HepG2 (cell line): Measurements from ENCODE around the gene STARD10. TPM values are rescaled to one million over a fixed set of nuclear protein-coding genes. Genes with fewer than 3 reads are reported as not detected.

ENCODE experiments used
- ATAC-seq: fragments of 200-7000 bp; cut with Tn5 transposase; 3 replicates; pipeline ENCODE4 v1.9.1; 2020; ENCODE audit warnings: mild to moderate bottlenecking, moderate library complexity
- BruUV-seq: library from RNA; stranded (reverse); fragments of 400-500 nt; replicated peaks from 2 replicates; lab custom pipeline; 2021; lab: Mats Ljungman, UMichigan
- CTCF ChIA-PET: fragments of 300-600 bp; formaldehyde crosslinking; extraction: SDS; loops from one replicate; lab custom pipeline; 2021; ENCODE audit warnings: low total read pairs, inconsistent platforms, low intra/inter-chr PET ratio; lab: Yijun Ruan, JAX
- POLR2A ChIA-PET: fragments of 350-600 bp; sonication (Branson Sonifier 250); formaldehyde crosslinking; loops from one replicate; lab custom pipeline; 2020; ENCODE audit warnings: antibody characterized with exemption, inconsistent platforms; lab: Yijun Ruan, JAX
- DNase-seq: peaks from one replicate; pipeline ENCODE4 v3.0.0-alpha.2; 2015; ENCODE audit warnings: low spot score
- FAIRE-seq: peaks from 3 replicates; lab custom pipeline; 2011; peaks lifted over from hg19 to GRCh38; lab: Jason Lieb, UNC
- H2AFZ ChIP-seq: one replicate; pipeline ENCODE4 v1.6.1; 2011; ENCODE audit warnings: low read length, inconsistent platforms
- H3K27ac ChIP-seq: fragments of 300-600 bp; 3 replicates; pipeline ENCODE4 v1.8.0; 2011; ENCODE audit warnings: mixed run types, mild to moderate bottlenecking, mixed read lengths, low read length, inconsistent platforms; ENCODE audit not compliant: insufficient read depth; ENCODE audit errors: extremely low read length
- H3K27me3 ChIP-seq, 2 experiments: fragments of 200-600 bp in 1 of 2; 2 replicates in 1 of 2; 3 replicates in 1 of 2; pipeline versions ENCODE4 v1.6.0 to v1.8.0; 2011; ENCODE audit warnings: low read length in 2 of 2, mild to moderate bottlenecking in 2 of 2, moderate library complexity in 2 of 2, inconsistent platforms in 1 of 2; ENCODE audit not compliant: insufficient read depth in 2 of 2, control insufficient read depth in 1 of 2
- H3K36me3 ChIP-seq, 2 experiments: fragments of 200-600 bp in 1 of 2; replicated peaks in 1 of 2; 2 replicates in 1 of 2; 3 replicates in 1 of 2; pipeline versions ENCODE4 v1.5.1 to v1.8.0; 2011; ENCODE audit warnings: low read length in 2 of 2, inconsistent platforms in 1 of 2; ENCODE audit not compliant: insufficient read depth in 2 of 2, control insufficient read depth in 1 of 2
- H3K4me1 ChIP-seq: 2 replicates; pipeline ENCODE4 v1.5.1; 2012; ENCODE audit warnings: low read length, inconsistent platforms; ENCODE audit not compliant: insufficient read depth
- H3K4me2 ChIP-seq: 2 replicates; pipeline ENCODE4 v1.6.0; 2011; ENCODE audit warnings: low read depth, low read length, inconsistent platforms
- H3K4me3 ChIP-seq, 3 experiments: fragments of 200-600 bp in 1 of 3; sonication (generic), shearing (Covaris generic) in 1 of 3; replicated peaks in 1 of 3; 2 replicates each; pipeline ENCODE4 v1.5.1; 2011 to 2016; ENCODE audit warnings: low read length in 3 of 3, inconsistent platforms in 2 of 3, low read depth in 2 of 3, mild to moderate bottlenecking in 2 of 3, control low read depth in 1 of 3, mixed read lengths in 1 of 3; ENCODE audit not compliant: insufficient read depth in 1 of 3
- H3K79me2 ChIP-seq: one replicate; pipeline ENCODE4 v1.6.1; 2011; ENCODE audit warnings: low read length, inconsistent platforms; ENCODE audit not compliant: insufficient read depth
- H3K9ac ChIP-seq: 2 replicates; pipeline ENCODE4 v1.6.0; 2011; ENCODE audit warnings: mild to moderate bottlenecking, low read depth, low read length, inconsistent platforms; ENCODE audit not compliant: insufficient read depth
- H3K9me3 ChIP-seq: 2 replicates; pipeline ENCODE4 v1.5.1; 2012; ENCODE audit warnings: mild to moderate bottlenecking, low read length
- H4K20me1 ChIP-seq: 2 replicates; pipeline ENCODE4 v1.6.0; 2011; ENCODE audit warnings: inconsistent platforms, mild to moderate bottlenecking, low read length, moderate library complexity; ENCODE audit not compliant: insufficient read depth
- AGO2 ChIP-seq: fragments of 200-400 bp; formaldehyde crosslinking; optimal IDR thresholded peaks from 2 replicates; pipeline ENCODE3; 2017; ENCODE audit warnings: mild to moderate bottlenecking, low read depth, low read length, moderate library complexity
- POLR2A ChIP-seq, 2 experiments: IDR thresholded peaks; 2 replicates each; pipeline ENCODE4 v1.6.1; 2011; ENCODE audit warnings: low read depth in 2 of 2, low read length in 2 of 2, mild to moderate bottlenecking in 1 of 2, moderate library complexity in 1 of 2; ENCODE audit not compliant: insufficient read depth in 1 of 2
- RXRB ChIP-seq: IDR thresholded peaks from 2 replicates; pipeline ENCODE4 v1.6.1; 2016; ENCODE audit warnings: borderline replicate concordance, missing genetic modification reagents, missing compliant biosample characterization
- SP1 ChIP-seq, 2 experiments: fragments of 450-650 bp in 1 of 2; sonication (generic) in 1 of 2; formaldehyde crosslinking in 1 of 2; IDR thresholded peaks; 2 replicates each; pipeline versions ENCODE4 v1.4.0 to v1.6.1; 2016 to 2020; ENCODE audit warnings: missing genetic modification reagents in 1 of 2
- WIZ ChIP-seq: sonication (generic); formaldehyde crosslinking; IDR thresholded peaks from 2 replicates; pipeline ENCODE4 v1.5.1; 2020; ENCODE audit warnings: mild to moderate bottlenecking, missing genetic modification reagents
- ZNF180 ChIP-seq: sonication (generic); formaldehyde crosslinking; IDR thresholded peaks from 2 replicates; pipeline ENCODE4 v1.4.0; 2020; ENCODE audit warnings: low read depth, missing genetic modification reagents, borderline replicate concordance
- WGBS: methylation state at CpG from one replicate; pipeline ENCODE4 v1.1.6; 2017; ENCODE audit warnings: low lambda C conversion rate; 5-methylcytosine and 5-hydroxymethylcytosine counted together
- in situ Hi-C: cut with HindIII; loops from 2 replicates; pipeline ENCODE4 v1.10.0; 2017; ENCODE audit warnings: low pct_unique_long_range_greater_than_20kb; ENCODE audit not compliant: extremely low pct_ligation_motif_present
- intact Hi-C: fragments of 100-400 bp; cut with micrococcal nuclease; formaldehyde crosslinking; loops from one replicate; pipeline ENCODE4 v1.10.0; 2022; ENCODE audit not compliant: unreplicated experiment
- polyA plus RNA-seq, 8 experiments: library from polyadenylated mRNA; depleted of rRNA in 3 of 8; stranded (reverse) in 7 of 8; unstranded in 1 of 8; fragments of >200 nt; fragmentation: Illumina TruSeq in 4 of 8; extraction: Trizol in 4 of 8; gene quantifications; 2 replicates each; pipeline versions ENCODE4 v1.2.1 to v1.2.3, GENCODE V29; 2011 to 2016; ENCODE audit warnings: low read depth in 4 of 8, missing spikeins in 1 of 8, mixed read lengths in 1 of 8; ENCODE audit not compliant: insufficient read depth in 1 of 8
- total RNA-seq, 5 experiments: library from RNA; depleted of rRNA; stranded (reverse); fragments of >200 nt; fragmentation: Illumina TruSeq; extraction: Trizol; gene quantifications; 2 replicates each; pipeline ENCODE4 v1.2.3, GENCODE V29; 2016; ENCODE audit warnings: low read depth in 1 of 5
- TF ChIP-seq, protein P1 (sequence below): sonication (generic); formaldehyde crosslinking; IDR thresholded peaks from 2 replicates; pipeline ENCODE4 v1.4.0; 2020; ENCODE audit warnings: low read depth, missing genetic modification reagents

Gene STARD10
- total and polyA plus RNA-seq, 2 of the 13 experiments (the other 11 are each of a cell fraction or from before 2014, with no cell fraction given): 260 to 341 TPM

DNA sequence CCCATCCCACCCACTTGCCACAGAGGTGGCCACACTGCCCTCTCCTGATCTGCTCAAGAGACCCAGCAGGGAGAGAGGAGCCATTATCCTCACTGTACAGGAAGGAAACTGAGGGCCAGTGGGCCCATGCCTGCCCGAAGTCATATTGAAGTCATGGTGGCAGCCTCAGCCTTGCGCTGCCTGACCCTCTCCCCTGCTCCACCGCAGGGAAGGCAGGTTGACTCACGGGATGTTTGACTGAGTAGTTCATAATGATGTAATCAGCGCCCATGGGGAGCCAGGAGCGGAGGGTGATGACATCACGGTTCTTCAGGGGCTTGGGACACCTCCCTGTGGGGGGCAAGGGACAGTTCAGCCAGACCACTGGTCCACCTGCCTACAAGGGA lies 35.5 kb downstream of the STARD10 start (continued):
- TF ChIP-seq, protein P1, sequence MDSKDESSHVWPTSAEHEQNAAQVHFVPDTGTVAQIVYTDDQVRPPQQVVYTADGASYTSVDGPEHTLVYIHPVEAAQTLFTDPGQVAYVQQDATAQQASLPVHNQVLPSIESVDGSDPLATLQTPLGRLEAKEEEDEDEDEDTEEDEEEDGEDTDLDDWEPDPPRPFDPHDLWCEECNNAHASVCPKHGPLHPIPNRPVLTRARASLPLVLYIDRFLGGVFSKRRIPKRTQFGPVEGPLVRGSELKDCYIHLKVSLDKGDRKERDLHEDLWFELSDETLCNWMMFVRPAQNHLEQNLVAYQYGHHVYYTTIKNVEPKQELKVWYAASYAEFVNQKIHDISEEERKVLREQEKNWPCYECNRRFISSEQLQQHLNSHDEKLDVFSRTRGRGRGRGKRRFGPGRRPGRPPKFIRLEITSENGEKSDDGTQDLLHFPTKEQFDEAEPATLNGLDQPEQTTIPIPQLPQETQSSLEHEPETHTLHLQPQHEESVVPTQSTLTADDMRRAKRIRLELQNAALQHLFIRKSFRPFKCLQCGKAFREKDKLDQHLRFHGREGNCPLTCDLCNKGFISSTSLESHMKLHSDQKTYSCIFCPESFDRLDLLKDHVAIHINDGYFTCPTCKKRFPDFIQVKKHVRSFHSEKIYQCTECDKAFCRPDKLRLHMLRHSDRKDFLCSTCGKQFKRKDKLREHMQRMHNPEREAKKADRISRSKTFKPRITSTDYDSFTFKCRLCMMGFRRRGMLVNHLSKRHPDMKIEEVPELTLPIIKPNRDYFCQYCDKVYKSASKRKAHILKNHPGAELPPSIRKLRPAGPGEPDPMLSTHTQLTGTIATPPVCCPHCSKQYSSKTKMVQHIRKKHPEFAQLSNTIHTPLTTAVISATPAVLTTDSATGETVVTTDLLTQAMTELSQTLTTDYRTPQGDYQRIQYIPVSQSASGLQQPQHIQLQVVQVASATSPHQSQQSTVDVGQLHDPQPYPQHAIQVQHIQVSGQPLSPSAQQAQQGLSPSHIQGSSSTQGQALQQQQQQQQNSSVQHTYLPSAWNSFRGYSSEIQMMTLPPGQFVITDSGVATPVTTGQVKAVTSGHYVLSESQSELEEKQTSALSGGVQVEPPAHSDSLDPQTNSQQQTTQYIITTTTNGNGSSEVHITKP (CRISPR knock-in tag): no peak

DNA sequence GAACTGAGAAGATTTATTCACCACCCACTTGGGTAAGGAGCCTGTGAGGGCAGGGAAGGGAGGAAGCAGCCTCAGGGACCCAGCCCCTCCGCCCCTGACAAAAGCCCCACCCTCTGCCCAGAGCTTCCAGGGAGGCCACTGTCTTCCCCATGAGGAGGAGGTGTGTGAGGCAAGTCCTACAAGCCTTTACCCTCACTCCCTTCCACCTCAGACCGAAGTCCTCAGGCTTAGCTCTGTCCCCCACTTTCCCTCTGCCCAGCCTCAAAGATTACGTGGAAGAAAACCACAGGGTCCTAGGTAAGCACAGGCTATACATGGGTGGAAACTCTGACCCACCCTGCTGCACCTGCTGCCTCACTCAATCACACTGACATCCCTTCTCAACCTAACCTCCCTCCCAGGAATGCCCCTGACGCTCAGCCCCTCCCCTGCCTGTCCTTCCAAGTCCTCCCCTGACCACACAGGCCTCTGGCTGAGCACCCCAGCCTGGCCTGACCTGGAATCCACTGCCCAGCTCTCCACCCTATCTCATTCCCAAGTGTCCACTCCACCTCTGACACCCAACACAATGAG lies 38.0 kb downstream of the STARD10 start:
- no peak overlapping the region for H2AFZ ChIP-seq
- CTCF ChIA-PET: no interaction called here
- no TSS peak for BruUV-seq

More for the DNA sequence above, 38.0 kb downstream of the STARD10 start:
- Histone ChIP-seq H3K27ac (no peak overlapping the region), H3K36me3 (peaks cover 26 to 53% of the 10 kb centered on the region in 2 experiments), H4K20me1 (0 out of 2 replicates have a peak, but pooled peaks cover 3% of the 10 kb centered on the region), H3K9ac (no peak overlapping the region), H3K9me3 (no peaks in the 10 kb centered on the region), H3K27me3 (no peaks in the 10 kb centered on the region; a peak in 1 of 5 replicates), H3K4me2 (no peak overlapping the region), H3K4me3 (no peak overlapping the region), H3K79me2 (peaks cover 18% of the 10 kb centered on the region), H3K4me1 (peaks cover 23% of the 10 kb centered on the region)
- in situ Hi-C loops (no loop called here), intact Hi-C loops (no loop called here)
- DNase-seq: no peak
- TF ChIP-seq SP1 (IDR thresholded peaks at IDR 0.05): no peak
- TF ChIP-seq SP1 (CRISPR knock-in tag; IDR thresholded peaks at IDR 0.05): no peak
- peak; percentile 66 for TF ChIP-seq AGO2
- no peak for TF ChIP-seq RXRB (CRISPR knock-in tag)
- no peak for TF ChIP-seq ZNF180 (CRISPR knock-in tag)
- 0 out of 4 replicates have a peak, but pooled peaks of 1 of the 2 experiments have one; percentile 20 for TF ChIP-seq POLR2A (IDR thresholded peaks at IDR 0.05; ENCODE audit: insufficient read depth in 1 of 2, low read depth in 2 of 2, low read length in 2 of 2)
- no peak for TF ChIP-seq WIZ (CRISPR knock-in tag)
- FAIRE-seq: no peak
- 95% methylated on average over 3 of the region's 4 CpGs for WGBS
- no peak for ATAC-seq
- POLR2A ChIA-PET: no interaction called here
